HFF-Myc (cell line): Measurements from ENCODE around the gene TIMELESS.
"Not testable (repeated sequence)": the region's sequence is repeated elsewhere in the genome, so short reads cannot be mapped to it uniquely, and the experiment has no call there.

ENCODE experiments used
- DNase-seq: peaks from one replicate; pipeline ENCODE4 v3.0.0-alpha.2; 2011; ENCODE audit warnings: low read depth; ENCODE audit errors: extremely low read depth
- H3K4me3 ChIP-seq: replicated peaks from 2 replicates; pipeline ENCODE4 v1.5.1; 2011; ENCODE audit warnings: low read depth, mild to moderate bottlenecking, control low read depth, low read length
- TF ChIP-seq, protein P1 (sequence below): IDR thresholded peaks from 2 replicates; pipeline ENCODE4 v1.5.1; 2012; ENCODE audit warnings: mild to moderate bottlenecking, low read depth, low read length, control low read depth; ENCODE audit errors: missing control alignments

The TIMELESS gene

DNA sequence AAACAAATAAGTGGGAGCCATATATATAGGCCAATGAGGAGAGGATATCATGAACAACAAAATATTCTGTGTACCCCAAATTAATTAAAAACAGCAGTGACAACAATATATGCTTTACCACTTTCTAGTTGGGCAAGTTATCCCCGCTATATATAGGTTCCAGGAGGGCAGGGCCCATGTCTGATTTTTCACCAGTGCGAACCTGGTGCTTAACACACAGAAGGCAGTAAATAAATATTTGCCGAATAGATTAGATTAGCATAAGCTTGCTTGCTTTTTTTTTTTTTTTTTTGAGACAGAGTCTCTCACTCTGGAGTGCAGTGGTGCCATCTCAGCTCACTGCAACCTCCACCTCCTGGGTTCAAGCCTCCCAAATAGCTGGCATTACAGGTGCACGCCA lies 8.6 kb upstream of the TIMELESS start:
- TF ChIP-seq, protein P1, sequence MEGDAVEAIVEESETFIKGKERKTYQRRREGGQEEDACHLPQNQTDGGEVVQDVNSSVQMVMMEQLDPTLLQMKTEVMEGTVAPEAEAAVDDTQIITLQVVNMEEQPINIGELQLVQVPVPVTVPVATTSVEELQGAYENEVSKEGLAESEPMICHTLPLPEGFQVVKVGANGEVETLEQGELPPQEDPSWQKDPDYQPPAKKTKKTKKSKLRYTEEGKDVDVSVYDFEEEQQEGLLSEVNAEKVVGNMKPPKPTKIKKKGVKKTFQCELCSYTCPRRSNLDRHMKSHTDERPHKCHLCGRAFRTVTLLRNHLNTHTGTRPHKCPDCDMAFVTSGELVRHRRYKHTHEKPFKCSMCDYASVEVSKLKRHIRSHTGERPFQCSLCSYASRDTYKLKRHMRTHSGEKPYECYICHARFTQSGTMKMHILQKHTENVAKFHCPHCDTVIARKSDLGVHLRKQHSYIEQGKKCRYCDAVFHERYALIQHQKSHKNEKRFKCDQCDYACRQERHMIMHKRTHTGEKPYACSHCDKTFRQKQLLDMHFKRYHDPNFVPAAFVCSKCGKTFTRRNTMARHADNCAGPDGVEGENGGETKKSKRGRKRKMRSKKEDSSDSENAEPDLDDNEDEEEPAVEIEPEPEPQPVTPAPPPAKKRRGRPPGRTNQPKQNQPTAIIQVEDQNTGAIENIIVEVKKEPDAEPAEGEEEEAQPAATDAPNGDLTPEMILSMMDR, result no peak
- H3K4me3 ChIP-seq, result no peak overlapping the region
- DNase-seq, result no peak

DNA sequence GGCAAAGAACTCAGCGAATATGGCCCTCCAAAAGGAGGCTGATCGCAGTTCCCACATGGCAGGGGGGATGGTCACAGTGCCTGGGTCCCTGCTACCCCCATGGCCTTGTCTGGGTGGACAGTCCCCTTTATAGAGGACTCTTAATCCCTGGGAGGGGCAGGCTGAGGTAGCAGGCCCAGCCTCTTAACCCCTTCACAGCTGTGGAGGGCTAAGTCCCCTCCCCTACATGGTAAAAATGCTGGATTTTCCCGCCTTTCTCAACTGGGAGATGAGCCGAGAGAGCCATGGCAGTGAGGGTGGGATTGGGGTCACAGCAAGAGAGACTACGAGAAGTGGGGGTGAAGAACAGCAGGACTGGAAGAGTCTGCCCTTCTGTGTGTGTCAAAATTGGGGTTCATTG lies 5.3 kb upstream of the TIMELESS start, which contains the start of gene MIP:
MIP (minus strand) TSS at position 101 of the 400 bp plus-strand sequence; CDS start at position 57, 44 bp downstream.
- TF ChIP-seq, protein P1, result no peak
- H3K4me3 ChIP-seq, result no peak within 1 kb of the TSS
- no peak for DNase-seq

DNA sequence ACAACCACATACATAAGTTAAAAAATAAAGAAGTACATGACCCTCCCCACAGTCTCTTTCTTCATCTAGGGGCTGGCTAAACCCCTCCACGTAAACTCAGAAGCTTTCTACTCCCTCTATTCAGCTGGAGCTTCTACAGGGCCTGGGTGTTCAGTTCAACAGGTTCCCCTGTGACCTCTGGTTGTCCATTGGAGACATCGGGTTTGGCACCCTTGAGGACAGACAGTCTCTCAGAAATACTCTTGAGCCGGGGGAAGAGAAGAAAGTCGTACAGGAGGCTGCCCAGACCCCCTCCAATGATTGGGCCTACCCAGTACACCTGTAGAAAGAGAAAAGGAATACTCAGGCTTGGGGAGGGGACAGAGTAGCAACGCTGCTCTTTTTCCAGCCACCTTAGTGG lies 1.9 kb upstream of the TIMELESS start:
- H3K4me3 ChIP-seq, result no peak overlapping the region
- TF ChIP-seq, protein P1, result no peak
- DNase-seq, result no peak

DNA sequence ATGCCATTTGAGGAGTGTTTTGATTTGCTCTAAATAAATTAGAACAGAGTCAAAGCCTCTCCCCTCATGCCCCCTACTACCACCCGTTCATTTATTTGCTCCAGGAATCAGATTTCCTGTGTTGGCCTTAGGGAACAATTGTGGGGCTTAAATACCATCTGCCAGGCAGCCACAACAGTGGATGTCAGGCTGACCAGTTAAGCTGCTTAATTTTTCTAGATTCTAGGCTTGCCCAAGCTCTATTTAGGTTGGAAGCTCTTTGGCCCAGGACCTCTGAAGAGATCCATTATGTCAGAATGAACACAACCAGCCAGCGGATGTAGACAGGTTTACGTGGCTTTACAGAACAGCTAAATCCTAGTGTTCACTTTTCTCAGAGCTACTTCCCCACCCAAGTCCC lies 1.0 kb upstream of the TIMELESS start:
- no peak for DNase-seq
- H3K4me3 ChIP-seq, result no peak overlapping the region
- TF ChIP-seq, protein P1, result no peak

DNA sequence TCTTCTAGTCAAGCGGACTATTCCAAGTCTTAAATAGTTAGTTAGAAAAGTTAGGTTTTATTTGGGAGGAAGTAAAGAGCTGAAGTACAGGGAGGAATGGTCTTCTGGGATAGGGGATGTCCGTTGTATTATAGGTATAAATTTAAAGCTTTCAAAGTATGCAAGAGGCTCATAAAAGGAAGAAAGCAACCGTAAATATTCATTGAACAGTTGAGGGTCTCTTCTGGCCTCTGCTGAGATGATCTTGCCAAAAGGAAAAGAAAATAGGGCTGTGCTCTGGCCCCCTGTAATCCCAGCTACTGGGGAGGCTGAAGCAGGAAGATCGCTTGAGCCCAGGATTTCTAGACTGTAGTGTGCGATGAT lies 377 bp upstream of the TIMELESS start:
- no peak for DNase-seq
- TF ChIP-seq, protein P1, result no peak
- peak overlapping the region; percentile 71 for H3K4me3 ChIP-seq

DNA sequence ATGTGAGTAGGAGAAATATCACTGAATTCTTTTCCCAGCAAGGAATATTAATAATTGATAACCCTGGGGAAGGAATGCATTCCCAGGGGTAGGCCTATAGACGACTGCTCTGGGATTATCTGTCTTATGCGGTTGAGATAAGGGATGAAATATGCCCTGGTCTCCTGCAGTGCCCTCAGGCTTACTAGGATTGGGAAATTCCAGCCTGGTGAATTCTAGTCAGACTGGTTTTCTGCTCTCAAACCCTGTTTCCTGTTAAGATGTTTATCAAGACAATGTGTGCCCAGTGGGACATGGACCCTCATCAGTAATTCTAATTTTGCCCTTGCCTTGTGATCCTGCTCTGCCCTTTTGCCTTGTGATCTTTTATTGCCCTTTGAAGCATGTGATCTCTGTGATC lies 6.0 kb downstream of the TIMELESS start:
- not testable (repeated sequence) for DNase-seq, H3K4me3 ChIP-seq

DNA sequence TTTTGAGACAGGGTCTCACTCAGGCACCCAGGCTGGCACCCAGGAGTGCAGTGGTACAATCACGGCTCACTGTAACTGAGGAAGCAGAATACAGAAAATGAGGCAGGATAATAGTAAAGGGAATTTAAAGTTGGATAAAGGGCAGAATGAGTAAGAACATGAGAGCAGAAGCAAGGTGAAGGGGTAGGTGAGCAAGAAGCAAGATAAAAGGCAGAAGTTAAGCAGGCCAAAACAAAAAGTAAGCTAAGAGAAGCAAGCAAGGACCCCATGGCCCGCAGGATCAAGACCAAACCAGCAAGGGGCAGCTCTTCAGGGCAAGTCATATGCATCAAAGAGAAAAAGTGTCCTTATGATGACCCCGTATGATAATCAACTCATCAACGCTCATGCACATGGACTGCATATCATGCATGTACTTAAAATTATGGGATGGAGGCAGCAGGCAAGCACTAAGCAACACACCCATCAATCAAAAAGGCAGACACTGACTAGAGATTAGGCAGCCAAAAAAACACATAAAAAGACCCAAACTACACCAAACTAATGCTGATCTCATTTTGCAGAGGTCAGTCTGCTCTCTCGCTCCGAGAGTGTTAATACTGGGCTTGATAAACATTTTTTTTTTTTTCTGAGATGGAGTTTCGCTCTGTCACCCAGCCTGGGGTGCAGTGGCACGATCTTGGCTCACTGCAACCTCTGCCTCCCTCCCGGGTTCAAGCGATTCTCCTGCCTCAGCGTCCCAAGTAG lies 11.6 kb downstream of the TIMELESS start:
- TF ChIP-seq, protein P1, result no peak
- no peak overlapping the region for H3K4me3 ChIP-seq
- no peak for DNase-seq
